NCI-H146 treated with DMSO at 0.1 percent for 48 hours (cell line): ENCODE results near the gene SLC25A21.
"Not testable (repeated sequence)": the region's sequence is repeated elsewhere in the genome, so short reads cannot be mapped to it uniquely, and the experiment has no call there.

ENCODE experiments used
- DNase-seq: peaks from one replicate; lab custom pipeline; 2025; ENCODE audit not compliant: unreplicated experiment; lab: John Stamatoyannopoulos, UW

Gene SLC25A21

GRCh38 chr14:37187294-37187693 is 14.9 kb upstream of the SLC25A21 start:
- no peak for DNase-seq

GRCh38 chr14:37186865-37187264 is 14.5 kb upstream of the SLC25A21 start:
- no peak for DNase-seq

GRCh38 chr14:37185670-37186069 is 13.3 kb upstream of the SLC25A21 start:
- no peak for DNase-seq

GRCh38 chr14:37184520-37184919 is 12.1 kb upstream of the SLC25A21 start:
- not testable (repeated sequence) for DNase-seq

DNA sequence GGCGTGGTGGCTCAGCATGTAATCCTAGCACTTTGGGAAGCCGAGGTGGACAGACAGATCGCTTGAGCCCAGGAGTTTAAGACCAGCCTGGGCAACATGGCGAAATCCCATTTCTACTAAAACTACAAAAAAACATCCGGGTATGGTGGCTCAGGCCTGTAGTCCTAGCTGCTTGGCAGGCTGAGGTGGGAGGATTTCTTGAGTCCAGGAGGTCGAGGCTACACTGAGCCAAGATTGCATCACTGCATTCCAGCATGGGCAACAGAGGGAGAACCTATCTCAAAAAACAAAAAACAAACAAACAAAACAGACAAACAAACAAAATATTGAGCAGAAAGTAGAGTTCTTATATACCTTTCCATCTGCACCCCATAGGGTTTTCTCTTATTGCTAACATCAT is 9.0 kb upstream of the SLC25A21 start:
- no peak for DNase-seq

DNA sequence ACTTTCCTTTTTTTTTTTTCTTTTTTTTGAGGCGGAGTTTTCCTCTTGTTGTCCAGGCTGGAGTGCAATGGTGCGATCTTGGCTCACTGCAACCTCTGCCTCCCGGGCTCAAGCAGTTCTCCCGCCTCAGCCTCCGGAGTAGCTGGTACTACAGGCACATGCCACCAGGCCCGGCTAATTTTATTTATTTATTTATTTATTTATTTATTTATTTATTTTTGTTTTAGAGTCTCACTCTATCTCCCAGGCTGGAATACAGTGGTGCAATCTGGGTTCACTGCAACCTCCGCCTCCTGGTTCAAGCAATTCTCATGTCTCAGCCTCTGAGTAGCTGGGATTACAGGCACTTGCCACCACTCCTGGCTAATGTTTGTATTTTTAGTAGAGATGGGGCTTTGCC is 8.5 kb upstream of the SLC25A21 start:
- DNase-seq = not testable (repeated sequence)

DNA sequence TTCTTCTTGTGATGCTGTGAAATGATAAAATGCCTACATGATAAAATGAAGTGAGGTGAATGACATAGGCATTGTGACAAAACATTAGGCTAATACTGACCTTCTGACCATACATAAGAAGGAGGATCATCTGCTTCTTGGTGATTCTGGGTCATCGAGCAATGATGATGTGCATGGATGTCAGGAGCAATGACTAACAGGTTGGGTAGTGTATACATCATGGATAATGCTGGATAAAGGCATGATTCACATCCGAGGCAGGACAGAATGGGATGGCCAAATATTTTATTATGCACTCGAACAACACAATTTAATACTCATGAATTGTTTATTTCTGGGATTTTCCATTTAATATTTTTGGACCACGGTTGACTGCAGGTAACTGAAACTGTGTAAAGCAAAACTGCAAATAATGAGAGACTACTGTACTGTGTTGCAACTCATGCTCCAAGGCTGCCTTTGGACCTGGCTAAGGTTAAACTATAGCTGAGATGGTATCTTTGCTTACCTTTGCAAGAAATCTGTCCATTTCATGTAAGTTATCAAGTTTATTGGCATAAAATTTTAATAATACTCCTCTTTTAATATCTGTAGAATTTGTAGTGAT is 7.6 kb upstream of the SLC25A21 start:
- DNase-seq = no peak

- DNase-seq = no peak
Observed at GRCh38 chr14:37172936-37173614, 669 bp upstream of the SLC25A21 start.

DNA sequence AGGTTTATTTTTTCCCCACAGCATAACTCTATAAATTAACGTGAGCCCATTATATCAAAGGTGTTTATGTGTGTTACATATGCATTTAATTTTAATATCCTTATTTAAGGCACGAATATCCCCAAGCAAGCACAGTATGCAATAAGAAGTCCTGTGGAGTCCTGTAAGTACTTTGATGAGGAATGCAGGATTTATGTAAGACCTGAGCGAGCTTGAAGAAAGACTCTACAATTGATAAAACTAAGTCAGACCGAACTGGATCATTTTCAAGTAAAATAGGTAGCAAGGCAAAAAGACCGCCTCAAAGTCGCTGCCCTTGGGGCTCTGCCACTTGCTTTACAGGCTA is 755 bp downstream of the SLC25A21 start:
- DNase-seq = no peak

GRCh38 chr14:37170993-37171392 is 1.4 kb downstream of the SLC25A21 start:
- DNase-seq = no peak

- DNase-seq = no peak
Observed at GRCh38 chr14:37170237-37170636, 2.2 kb downstream of the SLC25A21 start.

- DNase-seq = no peak
Observed at GRCh38 chr14:37168721-37169120, 3.7 kb downstream of the SLC25A21 start.

- DNase-seq = no peak
Observed at GRCh38 chr14:37167151-37168047, 5.0 kb downstream of the SLC25A21 start.

- no peak for DNase-seq
Observed at GRCh38 chr14:37165794-37166193, 6.6 kb downstream of the SLC25A21 start.

GRCh38 chr14:37162307-37162706 is 10.1 kb downstream of the SLC25A21 start:
- not testable (repeated sequence) for DNase-seq

DNA sequence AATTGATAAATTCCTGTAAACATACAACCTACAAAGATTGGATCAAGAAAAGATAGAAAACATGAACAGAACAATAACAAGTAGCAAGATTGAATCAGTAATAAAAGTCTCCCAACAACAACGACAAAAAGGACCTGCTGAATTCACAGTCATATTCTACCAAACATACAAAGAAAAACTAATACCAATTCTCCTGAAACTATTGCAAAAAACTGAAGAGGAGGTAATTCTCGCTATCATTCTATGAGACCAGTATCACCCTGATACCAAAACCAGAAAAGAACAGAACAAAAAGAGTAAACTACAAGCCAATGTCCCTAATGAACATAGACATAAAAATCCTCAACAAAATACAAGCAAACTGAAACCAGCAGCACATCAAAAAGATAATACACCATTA is 14.4 kb downstream of the SLC25A21 start:
- no peak for DNase-seq

GRCh38 chr14:37153483-37153882 is 18.9 kb downstream of the SLC25A21 start:
- no peak for DNase-seq

DNA sequence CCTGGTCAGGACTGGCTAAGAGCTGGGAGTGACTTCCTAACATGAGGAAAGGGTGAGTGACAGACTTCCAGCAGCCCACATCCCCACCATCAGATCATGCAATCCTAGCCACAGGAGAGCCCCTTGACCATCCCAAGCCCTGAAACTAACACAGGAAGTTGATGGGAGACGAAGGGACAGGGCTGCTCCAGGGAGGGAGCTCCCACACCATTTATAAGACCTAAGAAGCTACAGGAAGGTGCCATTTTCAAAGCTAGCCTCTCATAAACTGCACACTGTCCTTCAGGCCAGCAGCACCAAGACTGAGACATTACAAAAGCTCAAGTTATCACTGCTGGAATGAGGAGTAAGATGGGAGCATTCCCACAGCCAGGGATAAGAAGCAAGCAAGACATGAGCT is 19.4 kb downstream of the SLC25A21 start:
- DNase-seq = no peak

DNA sequence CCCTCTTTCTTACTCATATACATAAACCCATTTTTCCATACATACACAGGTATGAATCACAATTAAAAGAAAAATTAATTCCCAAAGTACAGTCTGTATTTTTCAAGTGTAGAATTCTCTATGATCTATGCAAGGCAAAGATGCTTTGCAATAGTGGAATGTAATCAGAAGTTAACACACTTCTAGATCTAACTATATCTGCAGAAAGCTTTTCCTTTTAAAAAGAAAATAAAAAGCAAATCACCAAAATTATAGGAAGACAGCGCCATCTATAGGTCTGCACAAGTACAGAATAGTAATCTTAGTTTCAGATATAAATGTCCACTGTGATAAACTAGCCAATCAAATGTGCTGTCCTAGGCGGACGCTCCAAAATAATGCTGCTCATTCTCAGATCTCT is 22.0 kb downstream of the SLC25A21 start:
- DNase-seq = peak; percentile 25

GRCh38 chr14:37147310-37147880 is 25.0 kb downstream of the SLC25A21 start:
- no peak for DNase-seq

DNA sequence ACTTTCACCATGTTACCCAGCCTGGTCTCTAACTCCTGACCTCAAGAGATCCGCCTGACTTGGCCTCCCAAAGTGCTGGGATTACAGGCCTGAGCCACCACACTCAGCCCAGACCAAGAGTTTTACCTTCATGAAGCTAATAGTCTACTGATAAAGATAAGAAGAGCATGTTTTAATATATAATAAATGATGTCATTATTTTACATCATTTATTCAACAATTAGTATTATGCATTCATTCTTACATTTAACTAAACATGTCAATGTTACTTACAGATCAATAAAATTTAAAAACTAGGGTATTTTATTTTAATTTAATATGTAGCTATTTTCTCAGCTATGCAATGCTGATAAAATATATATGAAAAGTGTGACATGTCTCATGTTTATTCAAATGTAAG is 26.0 kb downstream of the SLC25A21 start:
- not testable (repeated sequence) for DNase-seq

DNA sequence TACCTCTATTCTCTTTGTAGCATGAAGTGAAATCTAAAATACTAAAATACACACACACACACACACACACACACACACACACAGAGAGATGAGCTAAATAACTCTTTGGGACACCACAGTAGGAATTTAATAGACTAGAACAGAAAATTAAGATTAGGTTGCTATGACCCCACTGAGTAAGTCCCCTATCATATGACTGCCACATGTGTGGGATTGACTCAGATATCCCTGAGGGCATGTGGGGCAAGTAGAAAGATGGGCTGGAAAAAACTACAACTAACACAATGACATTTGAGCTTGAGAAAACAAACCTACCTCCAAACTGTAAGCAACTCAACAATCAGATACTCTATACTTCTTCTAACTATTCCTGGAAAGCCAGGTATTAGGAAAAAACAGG is 27.0 kb downstream of the SLC25A21 start:
- DNase-seq = peak; percentile 9
